Measurements from ENCODE around the gene SNF8. TPM values are rescaled to one million over a fixed set of nuclear protein-coding genes. Genes with fewer than 3 reads are reported as not detected.

The SNF8 gene
- polyA plus RNA-seq, 1 experiment, result 116 TPM

DNA sequence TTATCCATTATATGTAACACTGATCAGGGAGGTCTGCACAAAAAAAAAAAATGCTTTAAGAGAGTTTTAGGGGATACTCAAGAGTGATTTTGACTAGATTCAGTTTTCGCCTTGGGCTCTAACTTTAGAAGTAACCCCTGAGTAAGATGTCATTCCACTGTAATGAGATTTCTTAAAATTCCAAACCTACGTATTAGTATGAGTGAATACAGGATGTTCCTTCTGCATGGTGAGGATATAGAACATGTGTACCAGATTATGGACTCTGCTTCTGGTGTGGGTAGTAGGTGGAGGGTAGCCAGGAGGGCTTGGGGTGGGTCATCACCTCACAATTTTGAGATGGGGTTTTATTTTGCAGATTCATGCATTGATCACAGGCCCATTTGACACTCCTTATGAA is 32.2 kb downstream of the SNF8 start:
- no peaks in the 10 kb centered on the region for H3K9me3 ChIP-seq (ENCODE audit: control insufficient read depth, insufficient read depth, low read length)
- no peaks in the 10 kb centered on the region for H3K27me3 ChIP-seq (ENCODE audit: control insufficient read depth, insufficient read depth, low read length)
- H3K4me3 ChIP-seq (ENCODE audit: low read depth, low read length), result no peak overlapping the region
- ChIA-PET POLR2A (no interaction called here), CTCF (no interaction called here)
- TF ChIP-seq, protein P1, sequence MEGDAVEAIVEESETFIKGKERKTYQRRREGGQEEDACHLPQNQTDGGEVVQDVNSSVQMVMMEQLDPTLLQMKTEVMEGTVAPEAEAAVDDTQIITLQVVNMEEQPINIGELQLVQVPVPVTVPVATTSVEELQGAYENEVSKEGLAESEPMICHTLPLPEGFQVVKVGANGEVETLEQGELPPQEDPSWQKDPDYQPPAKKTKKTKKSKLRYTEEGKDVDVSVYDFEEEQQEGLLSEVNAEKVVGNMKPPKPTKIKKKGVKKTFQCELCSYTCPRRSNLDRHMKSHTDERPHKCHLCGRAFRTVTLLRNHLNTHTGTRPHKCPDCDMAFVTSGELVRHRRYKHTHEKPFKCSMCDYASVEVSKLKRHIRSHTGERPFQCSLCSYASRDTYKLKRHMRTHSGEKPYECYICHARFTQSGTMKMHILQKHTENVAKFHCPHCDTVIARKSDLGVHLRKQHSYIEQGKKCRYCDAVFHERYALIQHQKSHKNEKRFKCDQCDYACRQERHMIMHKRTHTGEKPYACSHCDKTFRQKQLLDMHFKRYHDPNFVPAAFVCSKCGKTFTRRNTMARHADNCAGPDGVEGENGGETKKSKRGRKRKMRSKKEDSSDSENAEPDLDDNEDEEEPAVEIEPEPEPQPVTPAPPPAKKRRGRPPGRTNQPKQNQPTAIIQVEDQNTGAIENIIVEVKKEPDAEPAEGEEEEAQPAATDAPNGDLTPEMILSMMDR (IDR thresholded peaks at IDR 0.05; ENCODE audit: low read depth, low read length), result no peak
- H3K27ac ChIP-seq (ENCODE audit: low read depth, low read length), result no peak overlapping the region
- no peak for DNase-seq (ENCODE audit: low read depth, low spot score)

DNA sequence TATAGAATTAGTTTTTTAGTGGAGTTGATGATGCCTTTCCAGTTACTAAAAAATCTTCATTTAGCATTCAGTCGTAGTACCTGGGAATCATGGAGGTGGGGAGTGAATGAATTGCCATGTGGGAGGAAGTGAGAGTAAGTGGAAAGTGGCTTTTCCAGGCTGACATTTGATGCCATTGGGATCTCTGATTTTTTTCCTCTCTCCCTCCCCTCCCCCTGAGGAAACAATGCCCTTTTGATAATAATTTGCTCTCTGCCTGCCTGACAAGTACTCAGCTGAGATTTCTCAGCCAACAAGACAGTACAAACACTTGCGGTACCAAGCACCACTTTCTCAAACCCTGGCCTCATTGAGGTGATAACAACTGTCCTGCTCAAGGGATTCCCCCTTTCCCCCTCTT is 34.3 kb downstream of the SNF8 start:
- POLR2A ChIA-PET, result no interaction called here
- TF ChIP-seq, protein P1 (IDR thresholded peaks at IDR 0.05; ENCODE audit: low read depth, low read length), result no peak
- H3K4me3 ChIP-seq (ENCODE audit: low read depth, low read length), result peak overlapping the region; percentile 84

DNA sequence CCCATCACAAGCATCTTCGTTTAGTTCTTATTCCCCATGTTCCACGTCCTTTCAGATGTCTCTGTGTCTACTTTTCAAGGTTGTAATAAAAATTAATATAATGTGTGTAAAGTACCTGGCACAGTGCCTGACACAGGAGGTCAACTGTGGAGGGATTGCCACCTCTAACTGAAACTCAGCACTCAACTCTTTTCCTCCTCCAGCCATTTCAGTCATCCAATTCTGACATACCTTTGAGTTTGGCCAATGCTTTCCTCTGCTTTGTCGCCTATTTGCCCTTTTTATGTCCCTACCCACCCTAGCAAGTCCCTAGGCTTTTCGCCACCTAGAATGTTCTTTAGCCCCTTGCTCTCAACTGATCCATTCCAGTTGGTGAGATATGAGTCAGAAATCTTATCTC is 34.9 kb downstream of the SNF8 start:
- Histone ChIP-seq H3K27ac (ENCODE audit: low read depth, low read length) (no peak overlapping the region), H3K27me3 (ENCODE audit: control insufficient read depth, insufficient read depth, low read length) (no peaks in the 10 kb centered on the region), H3K9me3 (ENCODE audit: control insufficient read depth, insufficient read depth, low read length) (no peaks in the 10 kb centered on the region), H3K4me3 (ENCODE audit: low read depth, low read length) (peak overlapping the region; percentile 84)
- ChIA-PET POLR2A (interaction anchor here (1.2 kb wide), 1 partner anchor 123 kb away, joined by 4 read pairs; no protein-coding TSS in a partner anchor), CTCF (interaction anchor here (0.6 to 2.8 kb wide), 2 partner anchors 31 to 123 kb away, joined by 4 to 21 read pairs; no protein-coding TSS in a partner anchor)
- DNase-seq (ENCODE audit: low read depth, low spot score), result no peak
- TF ChIP-seq, protein P1 (IDR thresholded peaks at IDR 0.05; ENCODE audit: low read depth, low read length), result no peak

More for the DNA sequence above, 34.3 kb downstream of the SNF8 start:
- H3K9me3 ChIP-seq (ENCODE audit: control insufficient read depth, insufficient read depth, low read length), result no peaks in the 10 kb centered on the region
- CTCF ChIA-PET, result no interaction called here
- no peak for DNase-seq (ENCODE audit: low read depth, low spot score)
- no peak overlapping the region for H3K27ac ChIP-seq (ENCODE audit: low read depth, low read length)
- no peaks in the 10 kb centered on the region for H3K27me3 ChIP-seq (ENCODE audit: control insufficient read depth, insufficient read depth, low read length)

DNA sequence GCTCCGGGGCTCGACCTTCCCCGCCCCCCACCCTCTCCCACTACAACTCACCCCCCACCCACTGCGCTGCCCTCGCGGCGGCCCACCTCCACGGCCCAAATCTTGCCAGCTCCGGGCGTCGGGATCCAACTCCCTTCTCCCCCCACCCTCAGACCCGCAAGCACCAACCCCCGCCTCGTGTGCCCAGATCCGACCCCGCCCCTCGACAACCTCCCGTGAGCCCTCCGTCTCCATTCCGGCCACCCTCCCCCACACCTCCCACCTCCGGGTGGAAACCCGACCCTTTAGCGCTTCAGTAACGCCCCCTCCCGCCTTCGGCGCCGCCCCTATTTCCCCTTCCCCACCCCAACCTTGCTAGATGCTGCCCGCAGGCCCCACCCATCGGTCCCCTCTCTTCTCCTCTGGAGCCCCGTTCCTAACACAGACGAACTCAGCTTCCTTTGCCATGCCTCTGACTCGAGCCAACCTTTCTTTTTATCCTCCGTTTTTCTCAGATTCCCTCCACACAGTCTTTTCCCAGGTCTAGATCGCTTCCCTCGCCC is 35.7 kb downstream of the SNF8 start:
- H3K9me3 ChIP-seq (ENCODE audit: control insufficient read depth, insufficient read depth, low read length), result no peaks in the 10 kb centered on the region
- TF ChIP-seq, protein P1 (IDR thresholded peaks at IDR 0.05; ENCODE audit: low read depth, low read length), result no peak
- no peaks in the 10 kb centered on the region for H3K27me3 ChIP-seq (ENCODE audit: control insufficient read depth, insufficient read depth, low read length)
- H3K27ac ChIP-seq (ENCODE audit: low read depth, low read length), result peak overlapping the region; percentile 89
- ChIA-PET POLR2A (interaction anchor here (1.2 to 1.9 kb wide), 2 partner anchors 16 to 124 kb away, joined by 4 to 9 read pairs; partner anchors contain the start of gene ATP5MC1), CTCF (interaction anchor here (0.6 to 2.8 kb wide), 3 partner anchors 30 to 127 kb away, joined by 4 to 21 read pairs (median 5); no protein-coding TSS in a partner anchor)
- H3K4me3 ChIP-seq (ENCODE audit: low read depth, low read length), result peak overlapping the region; percentile 84
- peak; percentile 65 for DNase-seq (ENCODE audit: low read depth, low spot score)

DNA sequence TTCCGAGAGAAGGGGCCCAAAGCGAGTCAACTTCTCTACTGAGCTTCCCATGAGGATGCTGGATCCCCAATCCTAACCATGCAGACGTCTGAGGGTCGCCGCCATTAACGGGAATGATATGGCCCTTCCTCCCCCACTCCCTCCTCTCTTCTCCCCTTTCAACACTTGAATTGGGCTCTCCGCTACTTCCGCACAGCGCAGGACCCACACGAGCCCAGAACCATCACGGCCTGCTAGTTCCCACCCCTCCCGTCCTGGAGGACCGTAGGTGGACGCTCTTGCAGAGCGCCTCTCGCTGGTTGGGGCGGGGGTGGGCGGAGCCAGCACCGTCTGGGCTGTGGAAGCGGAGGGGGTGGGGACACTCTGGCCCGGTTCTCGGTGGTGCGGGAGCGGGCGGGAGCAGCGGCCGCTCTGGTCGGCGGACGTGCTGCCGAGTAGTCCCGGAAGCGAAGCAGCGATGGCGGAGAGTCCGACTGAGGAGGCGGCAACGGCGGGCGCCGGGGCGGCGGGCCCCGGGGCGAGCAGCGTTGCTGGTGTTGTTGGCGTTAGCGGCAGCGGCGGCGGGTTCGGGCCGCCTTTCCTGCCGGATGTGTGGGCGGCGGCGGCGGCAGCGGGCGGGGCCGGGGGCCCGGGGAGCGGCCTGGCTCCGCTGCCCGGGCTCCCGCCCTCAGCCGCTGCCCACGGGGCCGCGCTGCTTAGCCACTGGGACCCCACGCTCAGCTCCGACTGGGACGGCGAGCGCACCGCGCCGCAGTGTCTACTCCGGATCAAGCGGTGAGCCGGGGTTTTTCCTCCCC is 36.4 kb downstream of the SNF8 start, which contains the start of gene UBE2Z:
TSS of gene UBE2Z (plus strand) at position 361 of the 797 bp plus-strand sequence. CDS start at position 458, 97 bp downstream.
- DNase-seq (ENCODE audit: low read depth, low spot score), result peak; percentile 85
- Histone ChIP-seq H3K27ac (ENCODE audit: low read depth, low read length) (peak within 1 kb of the TSS; percentile 89), H3K9me3 (ENCODE audit: control insufficient read depth, insufficient read depth, low read length) (no peaks in the 10 kb centered on the region), H3K4me3 (ENCODE audit: low read depth, low read length) (peak within 1 kb of the TSS; percentile 84), H3K27me3 (ENCODE audit: control insufficient read depth, insufficient read depth, low read length) (no peaks in the 10 kb centered on the region)
- ChIA-PET POLR2A (interaction anchor here (0.5 to 1.9 kb wide), 4 partner anchors 9 to 239 kb away, joined by 3 to 9 read pairs (median 5); partner anchors contain the start of gene ATP5MC1), CTCF (interaction anchor here (0.8 to 2.8 kb wide), 5 partner anchors 24 to 128 kb away, joined by 4 to 21 read pairs (median 5); no protein-coding TSS in a partner anchor)
- TF ChIP-seq, protein P1 (IDR thresholded peaks at IDR 0.05; ENCODE audit: low read depth, low read length), result no peak
